ENCODE data around the gene NCBP3. TPM values are rescaled to one million over a fixed set of nuclear protein-coding genes. Genes with fewer than 3 reads are reported as not detected.
"Not testable (repeated sequence)": the region's sequence is repeated elsewhere in the genome, so short reads cannot be mapped to it uniquely, and the experiment has no call there.

NCBP3 gene
- total and polyA plus RNA-seq, 12 donors, result 11.0 to 36.6 (median 23.0) TPM

- TF ChIP-seq CTCF (IDR thresholded peaks at IDR 0.05), result no peak
- TF ChIP-seq POLR2A (IDR thresholded peaks at IDR 0.05), result no peak
- Histone ChIP-seq H3K9me3 (replicated peaks in 1 of 3) (no peaks in the 10 kb centered on the region), H3K27me3 (no peaks in the 10 kb centered on the region), H3K4me1 (replicated peaks in 1 of 2) (peaks cover 0 to 9% of the 10 kb centered on the region in 2 donors), H3K27ac (no peak overlapping the region), H3K36me3 (replicated peaks in 1 of 2) (no peaks in the 10 kb centered on the region), H3K4me3 (no peak overlapping the region)
- intact Hi-C loops (cut with DNase I), result no loop called here
- WGBS, 4 donors, result 65 to 83% (median 79%) methylated on average over 17 to 26 of the region's 26 CpGs
- peak in 1 of 7 donors; percentile 7 for DNase-seq
These were observed 51.3 kb downstream of the NCBP3 start for GRCh38 chr17:3794557-3795389.

- 80 to 95% (median 89%) methylated on average over 6 to 9 of the region's 9 CpGs for WGBS, 4 donors
- H3K4me1 ChIP-seq (replicated peaks in 1 of 2); intact Hi-C loops (cut with DNase I); H3K27ac ChIP-seq; H3K36me3 ChIP-seq (replicated peaks in 1 of 2); H3K4me3 ChIP-seq; H3K9me3 ChIP-seq (replicated peaks in 1 of 3); H3K27me3 ChIP-seq: not testable (repeated sequence)
- DNase-seq, result peak in 1 of 7 donors; percentile 9
These were observed 51.9 kb downstream of the NCBP3 start for GRCh38 chr17:3794152-3794551.

- DNase-seq, result peak in 1 of 7 donors; percentile 3
- H3K4me1 ChIP-seq (replicated peaks in 1 of 2); intact Hi-C loops (cut with DNase I); H3K27ac ChIP-seq; H3K9me3 ChIP-seq (replicated peaks in 1 of 3); H3K4me3 ChIP-seq; H3K27me3 ChIP-seq; H3K36me3 ChIP-seq (replicated peaks in 1 of 2): not testable (repeated sequence)
- WGBS, 4 donors, result 84 to 90% (median 88%) methylated on average over 6 to 7 of the region's 7 CpGs
These were observed 52.8 kb downstream of the NCBP3 start for GRCh38 chr17:3793258-3793657.

- intact Hi-C loops (cut with DNase I), result no loop called here
- Histone ChIP-seq H3K27me3 (no peaks in the 10 kb centered on the region), H3K27ac (no peak overlapping the region), H3K36me3 (replicated peaks in 1 of 2) (no peaks in the 10 kb centered on the region), H3K4me3 (no peak overlapping the region), H3K9me3 (replicated peaks in 1 of 3) (no peaks in the 10 kb centered on the region), H3K4me1 (replicated peaks in 1 of 2) (no peaks in the 10 kb centered on the region)
- DNase-seq, result peak in 1 of 7 donors; percentile 6
- WGBS, 4 donors, result 77 to 89% (median 84%) methylated on average over 6 of the region's 6 CpGs
- TF ChIP-seq CTCF (IDR thresholded peaks at IDR 0.05) (no peak), POLR2A (IDR thresholded peaks at IDR 0.05) (no peak)
These were observed 53.6 kb downstream of the NCBP3 start for GRCh38 chr17:3792481-3792880.

GRCh38 chr17:3788200-3788599, 57.8 kb downstream of the NCBP3 start:
- peak in 1 of 7 donors; percentile 11 for DNase-seq
- Histone ChIP-seq H3K4me1 (replicated peaks in 1 of 2) (no peaks in the 10 kb centered on the region), H3K9me3 (replicated peaks in 1 of 3) (no peaks in the 10 kb centered on the region), H3K36me3 (replicated peaks in 1 of 2) (no peaks in the 10 kb centered on the region), H3K27me3 (no peaks in the 10 kb centered on the region), H3K4me3 (no peak overlapping the region), H3K27ac (no peak overlapping the region)
- intact Hi-C loops (cut with DNase I), result no loop called here
- no peak for TF ChIP-seq POLR2A (IDR thresholded peaks at IDR 0.05)
- no peak for TF ChIP-seq CTCF (IDR thresholded peaks at IDR 0.05)
- WGBS, 4 donors, result 73 to 83% (median 76%) methylated on average over 2 of the region's 2 CpGs

GRCh38 chr17:3785323-3785722, 60.7 kb downstream of the NCBP3 start:
- H3K36me3 ChIP-seq (replicated peaks in 1 of 2); H3K27ac ChIP-seq; H3K27me3 ChIP-seq; H3K4me3 ChIP-seq; intact Hi-C loops (cut with DNase I); H3K4me1 ChIP-seq (replicated peaks in 1 of 2); H3K9me3 ChIP-seq (replicated peaks in 1 of 3); DNase-seq: not testable (repeated sequence)
- WGBS, 4 donors, result 76 to 82% (median 78%) methylated on average over 5 of the region's 5 CpGs
